Smooth muscle cell (in vitro differentiated cells): ENCODE results near the gene TMEM178B. TPM values are rescaled to one million over a fixed set of nuclear protein-coding genes. Genes with fewer than 3 reads are reported as not detected.
"Not testable (repeated sequence)": the region's sequence is repeated elsewhere in the genome, so short reads cannot be mapped to it uniquely, and the experiment has no call there.

Experiments
- DNase-seq: peaks from one replicate; lab custom pipeline; 2025; ENCODE audit not compliant: unreplicated experiment; lab: John Stamatoyannopoulos, UW
- H2AFZ ChIP-seq: fragments of 200-600 bp; sonication (generic); 2 replicates; pipeline ENCODE4 v1.6.0; 2016; ENCODE audit warnings: antibody characterized with exemption, low read depth, mild to moderate bottlenecking
- H3F3A ChIP-seq: fragments of 200-600 bp; sonication (generic); 2 replicates; pipeline ENCODE4 v1.6.0; 2017; ENCODE audit warnings: antibody characterized with exemption, low read depth
- H3K27ac ChIP-seq: fragments of 200-600 bp; sonication (generic); 2 replicates; pipeline ENCODE4 v1.5.1; 2016; ENCODE audit warnings: low read depth, mild to moderate bottlenecking
- H3K27me3 ChIP-seq: fragments of 200-600 bp; sonication (generic); 2 replicates; pipeline ENCODE4 v1.6.1; 2016; ENCODE audit warnings: low read depth, mild to moderate bottlenecking
- H3K36me3 ChIP-seq: fragments of 200-600 bp; sonication (generic); 2 replicates; pipeline ENCODE4 v1.5.1; 2016; ENCODE audit warnings: low read depth
- H3K4me1 ChIP-seq: fragments of 200-600 bp; sonication (generic); 2 replicates; pipeline ENCODE4 v1.5.1; 2016; ENCODE audit warnings: low read depth
- H3K4me2 ChIP-seq: fragments of 200-600 bp; sonication (generic); 2 replicates; pipeline ENCODE4 v1.6.0; 2016; ENCODE audit warnings: mild to moderate bottlenecking
- H3K4me3 ChIP-seq: fragments of 200-600 bp; sonication (generic); 2 replicates; pipeline ENCODE4 v1.5.1; 2016; ENCODE audit warnings: mild to moderate bottlenecking
- H3K79me2 ChIP-seq: fragments of 200-600 bp; sonication (generic); 2 replicates; pipeline ENCODE4 v1.6.0; 2016; ENCODE audit warnings: low read depth, mild to moderate bottlenecking
- H3K9ac ChIP-seq: fragments of 200-600 bp; sonication (generic); 2 replicates; pipeline ENCODE4 v1.6.0; 2016; ENCODE audit warnings: low read depth
- H3K9me3 ChIP-seq: fragments of 200-600 bp; sonication (generic); replicated peaks from 2 replicates; pipeline ENCODE4 v1.5.1; 2016; ENCODE audit warnings: low read depth
- H4K20me1 ChIP-seq: fragments of 200-600 bp; sonication (generic); 2 replicates; pipeline ENCODE4 v1.6.0; 2016; ENCODE audit warnings: low read depth
- CTCF ChIP-seq: fragments of 200-600 bp; sonication (generic); IDR thresholded peaks from 2 replicates; pipeline ENCODE4 v1.5.1; 2017; ENCODE audit warnings: borderline replicate concordance, mild to moderate bottlenecking, antibody characterized with exemption; ENCODE audit not compliant: insufficient read depth, poor library complexity, severe bottlenecking
- WGBS: methylation state at CpG from one replicate; pipeline ENCODE4 v1.1.7; 2016; ENCODE audit warnings: low lambda C conversion rate; 5-methylcytosine and 5-hydroxymethylcytosine counted together
- polyA plus RNA-seq: library from polyadenylated mRNA; unstranded; fragments of >200 nt; fragmentation: Nextera tagmentation; extraction: Ambion mirVana; gene quantifications from 2 replicates; pipeline ENCODE4 v1.2.1, GENCODE V29; 2016
- total RNA-seq: library from RNA; depleted of rRNA; stranded (reverse); fragments of >200 nt; gene quantifications from 2 replicates; pipeline ENCODE4 v1.2.3, GENCODE V29; 2014

The TMEM178B gene
- total and polyA plus RNA-seq, 2 experiments from 2014 or later: 0.72 TPM; not detected in 1

- Histone ChIP-seq H3K4me1 (no peaks in the 10 kb centered on the region), H3K9me3 (no peaks in the 10 kb centered on the region), H2AFZ (no peak overlapping the region), H4K20me1 (no peaks in the 10 kb centered on the region), H3K9ac (no peak overlapping the region), H3K79me2 (no peaks in the 10 kb centered on the region), H3K27ac (no peak overlapping the region), H3K4me2 (no peak overlapping the region), H3K27me3 (no peaks in the 10 kb centered on the region), H3K4me3 (no peak overlapping the region), H3F3A (no peaks in the 10 kb centered on the region), H3K36me3 (no peaks in the 10 kb centered on the region)
- no peak for DNase-seq
- WGBS: 90% methylated on average over 2 of the region's 2 CpGs
- no peak for TF ChIP-seq CTCF
These were observed 40.3 kb downstream of the TMEM178B start for GRCh38 chr7:141114029-141114664.

- H3K4me1 ChIP-seq: no peaks in the 10 kb centered on the region
- no peaks in the 10 kb centered on the region for H3K27me3 ChIP-seq
- H2AFZ ChIP-seq: no peak overlapping the region
- no peaks in the 10 kb centered on the region for H3K79me2 ChIP-seq
- H3K27ac ChIP-seq: no peak overlapping the region
- H3K4me3 ChIP-seq: no peak overlapping the region
- H3K4me2 ChIP-seq: no peak overlapping the region
- DNase-seq: no peak
- WGBS: 89% methylated on average over 3 of the region's 3 CpGs
- H3K9ac ChIP-seq: no peak overlapping the region
- H3K36me3 ChIP-seq: no peaks in the 10 kb centered on the region
- H3K9me3 ChIP-seq: no peaks in the 10 kb centered on the region
- H3F3A ChIP-seq: no peaks in the 10 kb centered on the region
- no peak for TF ChIP-seq CTCF
- no peaks in the 10 kb centered on the region for H4K20me1 ChIP-seq
These were observed 42.1 kb downstream of the TMEM178B start for GRCh38 chr7:141115965-141116364.

- WGBS: 96% methylated on average over 2 of the region's 2 CpGs
- not testable (repeated sequence) for H3K27me3 ChIP-seq, H4K20me1 ChIP-seq, H3K9ac ChIP-seq, DNase-seq, H3K27ac ChIP-seq, H3K36me3 ChIP-seq, H3K9me3 ChIP-seq, H3K4me3 ChIP-seq, H3K79me2 ChIP-seq, H2AFZ ChIP-seq, H3F3A ChIP-seq, H3K4me1 ChIP-seq, H3K4me2 ChIP-seq
These were observed 42.8 kb downstream of the TMEM178B start for GRCh38 chr7:141116661-141117060.

- TF ChIP-seq CTCF: no peak
- H3K36me3 ChIP-seq: no peaks in the 10 kb centered on the region
These were observed 44.9 kb downstream of the TMEM178B start for GRCh38 chr7:141118767-141119166.

More at GRCh38 chr7:141118767-141119166, 44.9 kb downstream of the TMEM178B start:
- Histone ChIP-seq H3K27ac (no peak overlapping the region), H3K9me3 (no peaks in the 10 kb centered on the region), H2AFZ (no peak overlapping the region), H3F3A (no peaks in the 10 kb centered on the region), H3K4me2 (no peak overlapping the region), H3K9ac (no peak overlapping the region), H3K79me2 (no peaks in the 10 kb centered on the region), H4K20me1 (no peaks in the 10 kb centered on the region), H3K4me3 (no peak overlapping the region), H3K4me1 (no peaks in the 10 kb centered on the region), H3K27me3 (no peaks in the 10 kb centered on the region)
- WGBS: 67% methylated on average over 6 of the region's 6 CpGs
- no peak for DNase-seq
